Adrenal gland (tissue), 12 donors: ENCODE data around the gene RAPH1. TPM values are rescaled to one million over a fixed set of nuclear protein-coding genes. Genes with fewer than 3 reads are reported as not detected.

Source experiments
- DNase-seq, 7 donors: peaks; one replicate each; pipeline ENCODE4 v3.0.0-alpha.2; 2019 to 2020
- H3K27ac ChIP-seq, 5 donors: fragments of 200-600 bp; sonication (generic) in 4 of 5; 1 replicate in 3 of 5; 2 replicates in 2 of 5; pipeline versions ENCODE4 v1.5.1 to v1.8.0; 2016 to 2020; ENCODE audit warnings: mild to moderate bottlenecking in 1 of 5
- H3K27me3 ChIP-seq: fragments of 200-600 bp; 2 replicates; pipeline ENCODE4 v1.8.0; 2021
- H3K36me3 ChIP-seq, 2 donors: fragments of 200-600 bp; replicated peaks in 1 of 2; 1 replicate in 1 of 2; 2 replicates in 1 of 2; pipeline versions ENCODE4 v1.5.1 to v1.8.0; 2018 to 2022
- H3K4me1 ChIP-seq, 2 donors: fragments of 200-600 bp; replicated peaks in 1 of 2; 1 replicate in 1 of 2; 2 replicates in 1 of 2; pipeline versions ENCODE4 v1.5.1 to v1.8.0; 2018 to 2021
- H3K4me3 ChIP-seq, 4 donors: fragments of 200-600 bp; sonication (generic) in 3 of 4; one replicate each; pipeline ENCODE4 v1.5.1; 2016 to 2018
- H3K9me3 ChIP-seq, 3 donors: fragments of 200-600 bp; sonication (generic) in 1 of 3; replicated peaks in 1 of 3; 1 replicate in 2 of 3; 2 replicates in 1 of 3; pipeline versions ENCODE4 v1.5.1 to v1.8.0; 2016 to 2021
- POLR2A ChIP-seq, 2 donors: fragments of 450-650 bp; IDR thresholded peaks; one replicate each; pipeline ENCODE4 v1.6.1; 2017; ENCODE audit warnings: antibody characterized with exemption in 2 of 2, mild to moderate bottlenecking in 2 of 2, moderate library complexity in 1 of 2
- WGBS, 4 donors: extraction: QIAGEN DNeasy Blood & Tissue Kit in 2 of 4; methylation state at CpG; one replicate each; pipeline versions ENCODE4 v1.1.5 to v1.1.7; 2013 to 2017; 5-methylcytosine and 5-hydroxymethylcytosine counted together
- intact Hi-C, 2 donors: fragments of 100-400 bp; cut with DNase I; formaldehyde crosslinking; loops; one replicate each; pipeline versions ENCODE4 v1.14.1 to v1.15.0; 2022 to 2023
- polyA plus RNA-seq, 3 donors: library from polyadenylated mRNA; stranded (reverse); fragments of 200-250 nt in 2 of 3; fragments of 350-450 nt in 1 of 3; fragmentation: Illumina TruSeq in 1 of 3; extraction: RNeasy Lipid Tissue Mini Kit (QIAGEN cat#74804) in 1 of 3; gene quantifications; one replicate each; pipeline ENCODE4 v1.2.3, GENCODE V29; 2013 to 2014
- total RNA-seq, 9 donors: library from RNA; depleted of rRNA in 4 of 9; stranded (reverse); fragments of >200 nt in 4 of 9; fragments of 120-200 nt in 1 of 9; fragmentation: NEBNext Ultra II Directional in 1 of 9; extraction: Animal tissue kit (Norgen Biotek cat#: 25700) in 1 of 9; gene quantifications; one replicate each; pipeline versions ENCODE4 v1.1.0 to v1.2.4, GENCODE V29; 2013 to 2023
- TF ChIP-seq, protein P1 (sequence below), 6 experiments: fragments of 450-650 bp in 4 of 6; fragments of 200-600 bp in 2 of 6; sonication (generic) in 1 of 6; IDR thresholded peaks; 1 replicate in 5 of 6; 2 replicates in 1 of 6; pipeline versions ENCODE4 v1.5.1 to v1.8.0; 2016 to 2021; ENCODE audit warnings: antibody characterized with exemption in 6 of 6, mild to moderate bottlenecking in 2 of 6, moderate library complexity in 1 of 6
- donor health status: healthy with polysubstance abuse.
- donor health status: Bipolar disorder and iron deficiency.
- donor health status: DM: yes; HTN: yes; CAD: no.
- donor health status: DM: no; HTN: no; CAD: no.
- donor health status: DM: no; HTN: no; CAD: no.
- donor health status: DM: yes; HTN: yes; CAD: no.

RAPH1 gene
- total and polyA plus RNA-seq, 12 donors = 4.2 to 72.5 (median 27.3) TPM

DNA sequence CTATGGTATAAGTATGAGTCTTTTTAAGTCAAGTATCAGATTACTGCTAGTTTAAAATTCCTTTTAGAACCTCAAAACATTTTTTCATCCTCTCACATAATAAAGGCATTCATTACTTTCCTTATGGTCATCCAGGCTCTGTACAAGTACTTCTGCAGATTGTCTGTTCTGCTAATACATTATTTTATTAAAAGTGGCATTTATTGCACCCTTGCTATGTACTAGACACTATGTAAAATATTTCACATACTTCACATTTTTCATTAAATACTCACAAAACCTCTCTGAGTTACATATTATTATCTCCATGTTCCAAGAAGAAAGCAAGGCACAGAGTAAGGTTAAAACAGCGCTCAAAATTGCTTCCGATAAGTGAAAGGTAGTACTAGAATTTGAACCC lies 84.1 kb downstream of the RAPH1 start:
- Histone ChIP-seq H3K27me3 (no peaks in the 10 kb centered on the region), H3K9me3 (no peaks in the 10 kb centered on the region), H3K4me1 (peaks cover 0 to 14% of the 10 kb centered on the region in 2 donors), H3K36me3 (peaks cover 0 to 17% of the 10 kb centered on the region in 2 donors), H3K27ac (no peak overlapping the region), H3K4me3 (no peak overlapping the region)
- DNase-seq = no peak
- TF ChIP-seq POLR2A (IDR thresholded peaks at IDR 0.05) = no peak
- TF ChIP-seq, protein P1, sequence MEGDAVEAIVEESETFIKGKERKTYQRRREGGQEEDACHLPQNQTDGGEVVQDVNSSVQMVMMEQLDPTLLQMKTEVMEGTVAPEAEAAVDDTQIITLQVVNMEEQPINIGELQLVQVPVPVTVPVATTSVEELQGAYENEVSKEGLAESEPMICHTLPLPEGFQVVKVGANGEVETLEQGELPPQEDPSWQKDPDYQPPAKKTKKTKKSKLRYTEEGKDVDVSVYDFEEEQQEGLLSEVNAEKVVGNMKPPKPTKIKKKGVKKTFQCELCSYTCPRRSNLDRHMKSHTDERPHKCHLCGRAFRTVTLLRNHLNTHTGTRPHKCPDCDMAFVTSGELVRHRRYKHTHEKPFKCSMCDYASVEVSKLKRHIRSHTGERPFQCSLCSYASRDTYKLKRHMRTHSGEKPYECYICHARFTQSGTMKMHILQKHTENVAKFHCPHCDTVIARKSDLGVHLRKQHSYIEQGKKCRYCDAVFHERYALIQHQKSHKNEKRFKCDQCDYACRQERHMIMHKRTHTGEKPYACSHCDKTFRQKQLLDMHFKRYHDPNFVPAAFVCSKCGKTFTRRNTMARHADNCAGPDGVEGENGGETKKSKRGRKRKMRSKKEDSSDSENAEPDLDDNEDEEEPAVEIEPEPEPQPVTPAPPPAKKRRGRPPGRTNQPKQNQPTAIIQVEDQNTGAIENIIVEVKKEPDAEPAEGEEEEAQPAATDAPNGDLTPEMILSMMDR (IDR thresholded peaks at IDR 0.05) = no peak
- intact Hi-C loops = no loop called here
- WGBS, 4 donors = 90 to 98% (median 92%) methylated on average over 2 of the region's 2 CpGs

DNA sequence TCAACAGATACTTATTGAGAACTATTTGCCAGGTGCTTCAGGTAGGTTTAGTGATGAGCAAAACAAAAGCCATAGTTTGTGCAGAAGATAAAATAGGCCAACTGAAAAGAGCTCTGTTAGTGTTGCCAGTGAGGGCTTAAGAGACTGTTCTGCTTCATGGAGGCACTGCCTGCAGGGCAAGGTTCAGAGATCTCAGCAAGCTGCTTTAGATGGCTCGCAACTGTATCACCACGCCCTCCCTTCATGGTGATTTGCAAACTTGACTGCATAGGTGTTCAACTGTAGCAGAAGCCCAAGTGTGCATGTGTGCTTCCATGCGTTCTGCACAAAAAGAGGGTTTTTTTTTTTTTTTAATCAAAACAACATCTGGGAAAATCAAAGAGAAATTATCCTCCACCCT lies 84.5 kb downstream of the RAPH1 start:
- no peaks in the 10 kb centered on the region for H3K9me3 ChIP-seq
- 88 to 95% (median 92%) methylated on average over 3 of the region's 3 CpGs for WGBS, 4 donors
- DNase-seq = no peak
- H3K4me3 ChIP-seq = no peak overlapping the region
- intact Hi-C loops = no loop called here
- no peak overlapping the region for H3K27ac ChIP-seq
- no peaks in the 10 kb centered on the region for H3K27me3 ChIP-seq
- H3K36me3 ChIP-seq = peaks cover 0 to 18% of the 10 kb centered on the region in 2 donors
- peaks cover 0 to 14% of the 10 kb centered on the region in 2 donors for H3K4me1 ChIP-seq
- TF ChIP-seq, protein P1 (IDR thresholded peaks at IDR 0.05) = no peak
- no peak for TF ChIP-seq POLR2A (IDR thresholded peaks at IDR 0.05)

DNA sequence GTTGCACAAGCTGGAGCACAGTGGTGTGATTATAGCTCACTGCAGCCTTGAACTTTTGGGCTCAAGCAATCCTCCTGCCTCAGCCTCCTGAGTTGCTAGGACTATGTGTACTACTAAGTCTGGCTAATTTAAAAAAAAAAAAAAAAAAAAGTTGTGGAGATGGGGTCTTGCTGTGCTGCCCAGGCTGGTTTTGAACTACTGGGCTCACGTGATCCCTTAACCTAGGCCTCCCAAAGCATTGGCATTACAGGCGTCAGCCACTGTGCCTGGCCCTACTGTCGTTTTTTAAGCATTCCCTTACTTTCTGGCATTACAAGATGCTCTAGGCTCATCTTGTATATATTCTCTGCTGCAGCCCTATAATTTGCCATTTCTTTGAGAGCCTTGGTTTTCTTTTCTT lies 88.3 kb downstream of the RAPH1 start:
- no peak for DNase-seq
- TF ChIP-seq POLR2A (IDR thresholded peaks at IDR 0.05) = no peak
- TF ChIP-seq, protein P1 (IDR thresholded peaks at IDR 0.05) = no peak
- Histone ChIP-seq H3K4me1 (peaks cover 0 to 8% of the 10 kb centered on the region in 2 donors), H3K27me3 (no peaks in the 10 kb centered on the region), H3K4me3 (no peak overlapping the region), H3K9me3 (no peaks in the 10 kb centered on the region), H3K27ac (no peak overlapping the region), H3K36me3 (peaks cover 0 to 44% of the 10 kb centered on the region in 2 donors)
- WGBS, 4 donors = 94 to 97% (median 96%) methylated on average over 3 of the region's 3 CpGs
- intact Hi-C loops = loop anchor here in 1 of 2 donors (10.0 kb wide), 1 partner anchor 212 kb away; the partner anchor contains the start of gene CYP20A1

DNA sequence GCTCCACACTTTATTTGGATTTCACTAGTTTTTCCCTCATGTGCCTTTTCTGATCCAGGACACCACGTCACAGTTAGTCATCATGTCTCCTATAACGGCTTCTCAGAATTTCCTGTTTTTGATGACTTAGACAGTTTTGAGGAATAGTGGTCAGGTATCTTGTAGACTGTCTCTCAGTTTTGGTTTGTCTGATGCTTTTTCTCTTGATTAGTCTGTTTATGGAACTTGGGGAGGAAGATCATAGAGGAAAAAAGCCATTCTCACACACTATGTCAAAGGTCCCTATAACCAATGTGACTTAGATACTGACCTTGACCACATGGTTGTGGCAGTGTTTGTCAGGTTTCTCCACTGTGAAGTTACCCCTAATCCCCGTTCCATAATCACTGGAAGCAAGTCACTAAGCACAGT lies 89.0 kb downstream of the RAPH1 start:
- no peak for DNase-seq
- Histone ChIP-seq H3K36me3 (peaks cover 0 to 47% of the 10 kb centered on the region in 2 donors), H3K27me3 (no peaks in the 10 kb centered on the region), H3K27ac (no peak overlapping the region), H3K9me3 (no peaks in the 10 kb centered on the region), H3K4me3 (no peak overlapping the region), H3K4me1 (peaks cover 0 to 2% of the 10 kb centered on the region in 2 donors)
- intact Hi-C loops = loop anchor here in 1 of 2 donors (10.0 kb wide), 1 partner anchor 211 kb away; the partner anchor contains the start of gene CYP20A1
- 65 to 73% (median 69%) methylated on average over 3 of the region's 3 CpGs for WGBS, 4 donors
- no peak for TF ChIP-seq POLR2A (IDR thresholded peaks at IDR 0.05)
- TF ChIP-seq, protein P1 (IDR thresholded peaks at IDR 0.05) = no peak
